HL-60 (cell line): ENCODE data around the gene SCN7A.

Experiments
- DNase-seq, 2 experiments: peaks; one replicate each; pipeline ENCODE4 v3.0.0-alpha.2; 2010 to 2020; ENCODE audit warnings: low read depth in 1 of 2, low spot score in 1 of 2
- H3K27ac ChIP-seq: fragments of 250-450 bp; sonication (Bioruptor Pico); replicated peaks from 2 replicates; pipeline ENCODE4 v1.5.1; 2020; ENCODE audit warnings: mild to moderate bottlenecking, moderate library complexity
- H3K27me3 ChIP-seq: fragments of 250-450 bp; sonication (Bioruptor Pico); 2 replicates; pipeline ENCODE4 v1.5.1; 2021; ENCODE audit warnings: mild to moderate bottlenecking, moderate library complexity; ENCODE audit not compliant: insufficient read depth, poor library complexity, severe bottlenecking
- H3K4me3 ChIP-seq: replicated peaks from 2 replicates; pipeline ENCODE4 v1.5.1; 2011; ENCODE audit warnings: mild to moderate bottlenecking, control low read depth, low read length; ENCODE audit not compliant: insufficient read depth
- GABPA ChIP-seq: IDR thresholded peaks from 2 replicates; pipeline ENCODE4 v1.6.1; 2012; ENCODE audit warnings: low read depth
- POLR2AphosphoS5 ChIP-seq: IDR thresholded peaks from 2 replicates; pipeline ENCODE4 v1.6.1; 2012; ENCODE audit warnings: low read depth
- SPI1 ChIP-seq: IDR thresholded peaks from 2 replicates; pipeline ENCODE4 v1.6.1; 2012; ENCODE audit warnings: low read depth, mild to moderate bottlenecking, borderline replicate concordance
- TF ChIP-seq, protein P1 (sequence below): IDR thresholded peaks from 2 replicates; pipeline ENCODE4 v1.6.1; 2012; ENCODE audit warnings: low read depth; ENCODE audit not compliant: insufficient replicate concordance
- TF ChIP-seq, protein P2 (sequence below): IDR thresholded peaks from one replicate; pipeline ENCODE4 v1.5.1; 2011; ENCODE audit warnings: low read length, control low read depth, inconsistent platforms; ENCODE audit not compliant: insufficient read depth

Gene SCN7A

DNA sequence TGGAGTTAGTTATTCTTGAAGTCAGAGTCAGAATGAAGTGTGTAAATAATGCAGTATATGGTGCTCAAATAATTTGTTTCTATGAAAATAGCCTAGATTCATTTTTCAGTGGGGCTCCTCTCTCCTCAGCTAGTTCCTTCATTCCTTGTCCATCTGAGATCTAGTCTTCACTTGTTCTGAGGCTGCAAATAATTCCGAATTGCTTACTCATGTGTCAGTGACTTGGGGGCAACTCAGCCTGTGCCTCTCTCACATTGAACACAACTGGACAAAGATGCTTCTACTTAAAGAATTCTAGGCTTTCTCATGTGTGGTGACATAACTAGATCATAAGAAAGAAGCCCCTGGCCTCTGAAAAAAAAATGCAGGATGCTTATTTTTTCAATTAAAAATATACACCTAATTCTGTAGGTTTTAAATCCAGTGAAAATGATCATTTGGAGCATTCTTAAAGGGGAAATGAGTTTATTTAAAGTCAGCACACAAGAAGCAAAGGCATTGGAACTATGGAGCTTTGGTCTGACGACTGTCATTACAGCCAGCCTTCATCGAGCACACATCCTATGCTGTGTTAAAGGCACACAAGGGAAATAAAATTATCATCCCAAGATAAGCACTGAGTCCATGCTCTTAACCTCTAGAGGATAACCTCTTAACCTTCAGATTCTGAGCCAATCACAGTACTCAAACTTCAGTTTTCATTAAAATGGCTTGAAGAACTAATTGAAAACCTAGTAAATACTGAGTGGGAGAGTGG is 24.8 kb upstream of the SCN7A start:
- no peak for DNase-seq
- H3K4me3 ChIP-seq = no peak overlapping the region
- no peak overlapping the region for H3K27ac ChIP-seq
- H3K27me3 ChIP-seq = no peaks in the 10 kb centered on the region
- TF ChIP-seq SPI1 = no peak
- TF ChIP-seq, protein P1, sequence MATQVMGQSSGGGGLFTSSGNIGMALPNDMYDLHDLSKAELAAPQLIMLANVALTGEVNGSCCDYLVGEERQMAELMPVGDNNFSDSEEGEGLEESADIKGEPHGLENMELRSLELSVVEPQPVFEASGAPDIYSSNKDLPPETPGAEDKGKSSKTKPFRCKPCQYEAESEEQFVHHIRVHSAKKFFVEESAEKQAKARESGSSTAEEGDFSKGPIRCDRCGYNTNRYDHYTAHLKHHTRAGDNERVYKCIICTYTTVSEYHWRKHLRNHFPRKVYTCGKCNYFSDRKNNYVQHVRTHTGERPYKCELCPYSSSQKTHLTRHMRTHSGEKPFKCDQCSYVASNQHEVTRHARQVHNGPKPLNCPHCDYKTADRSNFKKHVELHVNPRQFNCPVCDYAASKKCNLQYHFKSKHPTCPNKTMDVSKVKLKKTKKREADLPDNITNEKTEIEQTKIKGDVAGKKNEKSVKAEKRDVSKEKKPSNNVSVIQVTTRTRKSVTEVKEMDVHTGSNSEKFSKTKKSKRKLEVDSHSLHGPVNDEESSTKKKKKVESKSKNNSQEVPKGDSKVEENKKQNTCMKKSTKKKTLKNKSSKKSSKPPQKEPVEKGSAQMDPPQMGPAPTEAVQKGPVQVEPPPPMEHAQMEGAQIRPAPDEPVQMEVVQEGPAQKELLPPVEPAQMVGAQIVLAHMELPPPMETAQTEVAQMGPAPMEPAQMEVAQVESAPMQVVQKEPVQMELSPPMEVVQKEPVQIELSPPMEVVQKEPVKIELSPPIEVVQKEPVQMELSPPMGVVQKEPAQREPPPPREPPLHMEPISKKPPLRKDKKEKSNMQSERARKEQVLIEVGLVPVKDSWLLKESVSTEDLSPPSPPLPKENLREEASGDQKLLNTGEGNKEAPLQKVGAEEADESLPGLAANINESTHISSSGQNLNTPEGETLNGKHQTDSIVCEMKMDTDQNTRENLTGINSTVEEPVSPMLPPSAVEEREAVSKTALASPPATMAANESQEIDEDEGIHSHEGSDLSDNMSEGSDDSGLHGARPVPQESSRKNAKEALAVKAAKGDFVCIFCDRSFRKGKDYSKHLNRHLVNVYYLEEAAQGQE = no peak

DNA sequence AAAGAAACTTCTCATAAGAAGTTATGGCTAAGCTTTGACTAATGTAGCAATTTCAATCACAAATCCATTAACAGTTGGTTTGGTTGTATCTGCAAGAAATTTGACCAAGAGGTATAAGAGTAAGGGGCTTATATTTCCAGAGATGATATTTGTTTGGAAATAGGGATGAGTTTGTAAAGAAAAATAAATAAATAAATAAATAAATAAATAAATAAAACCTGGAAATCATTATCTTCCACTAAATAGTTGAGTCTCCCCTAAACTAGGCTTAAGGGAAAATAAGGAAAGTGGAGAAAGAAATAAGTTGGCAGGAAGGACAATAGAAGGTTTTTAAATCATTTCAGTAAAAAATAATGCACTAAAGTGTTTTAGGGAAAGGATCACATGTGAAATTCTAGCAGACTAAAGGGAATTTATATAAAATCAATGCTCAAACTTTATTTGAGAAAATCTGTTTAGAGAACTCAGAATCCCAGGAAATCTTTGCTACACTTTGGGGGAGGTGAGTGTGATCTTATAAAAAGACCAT is 23.5 kb upstream of the SCN7A start:
- no peak for TF ChIP-seq POLR2AphosphoS5
- TF ChIP-seq, protein P1 = no peak
- no peak for TF ChIP-seq GABPA
- no peak for TF ChIP-seq SPI1
- TF ChIP-seq, protein P2, sequence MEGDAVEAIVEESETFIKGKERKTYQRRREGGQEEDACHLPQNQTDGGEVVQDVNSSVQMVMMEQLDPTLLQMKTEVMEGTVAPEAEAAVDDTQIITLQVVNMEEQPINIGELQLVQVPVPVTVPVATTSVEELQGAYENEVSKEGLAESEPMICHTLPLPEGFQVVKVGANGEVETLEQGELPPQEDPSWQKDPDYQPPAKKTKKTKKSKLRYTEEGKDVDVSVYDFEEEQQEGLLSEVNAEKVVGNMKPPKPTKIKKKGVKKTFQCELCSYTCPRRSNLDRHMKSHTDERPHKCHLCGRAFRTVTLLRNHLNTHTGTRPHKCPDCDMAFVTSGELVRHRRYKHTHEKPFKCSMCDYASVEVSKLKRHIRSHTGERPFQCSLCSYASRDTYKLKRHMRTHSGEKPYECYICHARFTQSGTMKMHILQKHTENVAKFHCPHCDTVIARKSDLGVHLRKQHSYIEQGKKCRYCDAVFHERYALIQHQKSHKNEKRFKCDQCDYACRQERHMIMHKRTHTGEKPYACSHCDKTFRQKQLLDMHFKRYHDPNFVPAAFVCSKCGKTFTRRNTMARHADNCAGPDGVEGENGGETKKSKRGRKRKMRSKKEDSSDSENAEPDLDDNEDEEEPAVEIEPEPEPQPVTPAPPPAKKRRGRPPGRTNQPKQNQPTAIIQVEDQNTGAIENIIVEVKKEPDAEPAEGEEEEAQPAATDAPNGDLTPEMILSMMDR = no peak
- Histone ChIP-seq H3K4me3 (no peak overlapping the region), H3K27me3 (no peaks in the 10 kb centered on the region), H3K27ac (no peak overlapping the region)
- DNase-seq = no peak

DNA sequence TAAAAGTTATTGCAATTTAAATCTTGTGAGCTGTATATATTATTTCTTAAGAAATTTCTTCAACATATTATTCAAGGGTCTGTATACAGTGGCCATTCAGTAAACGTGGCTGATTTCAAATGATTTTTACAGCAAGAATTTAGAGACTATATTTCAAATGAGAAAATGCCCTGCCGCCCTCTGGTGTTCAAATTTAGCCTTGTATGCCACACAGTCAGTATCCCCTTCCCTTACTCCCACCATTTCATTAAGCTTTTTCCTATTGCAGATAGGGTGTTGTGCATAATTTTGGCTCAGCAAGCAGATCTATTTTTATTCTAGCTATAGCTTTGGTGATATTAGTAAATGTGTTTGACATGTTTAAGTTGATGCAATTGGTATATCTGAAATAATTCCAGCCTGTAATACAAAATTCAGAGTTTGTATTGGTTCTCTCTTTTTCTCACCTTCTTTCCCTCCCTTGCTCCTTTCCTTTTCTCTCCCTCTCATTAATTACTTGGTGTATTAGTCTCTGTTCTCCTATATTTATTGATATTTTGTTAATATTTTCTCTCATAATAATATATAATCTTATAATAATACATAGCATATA is 22.8 kb upstream of the SCN7A start:
- Histone ChIP-seq H3K27me3 (no peaks in the 10 kb centered on the region), H3K27ac (no peak overlapping the region), H3K4me3 (no peak overlapping the region)
- TF ChIP-seq POLR2AphosphoS5 = no peak
- TF ChIP-seq, protein P2 = peak; percentile 41
- DNase-seq = peak in 1 of 2 experiments; percentile 24

DNA sequence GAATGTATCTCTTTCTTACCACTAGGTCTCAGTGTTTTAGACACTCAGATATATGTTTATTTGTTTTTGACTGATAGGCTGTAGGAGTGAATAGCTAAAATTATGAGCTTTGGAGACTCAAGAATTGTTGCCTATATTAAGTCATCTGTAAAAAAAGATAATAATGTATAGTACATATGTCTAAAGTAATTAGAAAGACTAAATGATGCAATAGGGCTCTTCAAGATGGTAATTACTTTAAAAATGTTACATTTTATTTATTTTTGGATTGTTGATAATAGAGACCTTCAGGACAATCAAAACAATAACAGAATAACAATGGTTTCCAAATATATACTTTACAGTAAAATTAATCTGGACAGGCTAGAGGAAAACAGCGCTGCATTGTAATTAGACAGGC is 19.9 kb upstream of the SCN7A start:
- Histone ChIP-seq H3K27ac (no peak overlapping the region), H3K4me3 (no peak overlapping the region), H3K27me3 (no peaks in the 10 kb centered on the region)
- DNase-seq = no peak
- TF ChIP-seq, protein P2 = no peak
- no peak for TF ChIP-seq SPI1
- TF ChIP-seq POLR2AphosphoS5 = no peak
- TF ChIP-seq GABPA = no peak
- TF ChIP-seq, protein P1 = no peak
